IMR-90 (cell line): ENCODE results near the gene CCDC7. TPM values are rescaled to one million over a fixed set of nuclear protein-coding genes. Genes with fewer than 3 reads are reported as not detected.

Source experiments
- ATAC-seq: fragments of 200-7000 bp; cut with Tn5 transposase; 2 replicates; pipeline ENCODE4 v1.9.1; 2020; ENCODE audit warnings: low read depth, mild to moderate bottlenecking, moderate library complexity
- BruUV-seq: library from RNA; stranded (reverse); fragments of 400-500 nt; replicated peaks from 2 replicates; lab custom pipeline; 2021; lab: Mats Ljungman, UMichigan
- CTCF ChIA-PET: fragments of 300-600 bp; formaldehyde crosslinking; extraction: SDS; loops from one replicate; lab custom pipeline; 2021; ENCODE audit warnings: antibody characterized with exemption; lab: Yijun Ruan, JAX
- POLR2A ChIA-PET: fragments of 300-600 bp; sonication (Branson Sonifier 250); formaldehyde crosslinking; loops from one replicate; lab custom pipeline; 2022; ENCODE audit warnings: antibody characterized with exemption; ENCODE audit not compliant: unreplicated experiment; lab: Charles Lee
- DNase-seq: peaks from one replicate; pipeline ENCODE4 v3.0.0; 2013
- H2AFZ ChIP-seq: replicated peaks from 2 replicates; pipeline ENCODE3; 2013; ENCODE audit warnings: low read length, mild to moderate bottlenecking; ENCODE audit not compliant: poor library complexity
- H2AK5ac ChIP-seq: 2 replicates; pipeline ENCODE4 v1.6.1; 2013; ENCODE audit warnings: low read depth, low read length, inconsistent platforms
- H2AK9ac ChIP-seq: replicated peaks from 2 replicates; pipeline ENCODE3; 2013; ENCODE audit warnings: mild to moderate bottlenecking, low read depth, low read length, moderate library complexity; ENCODE audit not compliant: poor library complexity
- H2BK120ac ChIP-seq: 2 replicates; pipeline ENCODE4 v1.6.1; 2013; ENCODE audit warnings: low read depth, low read length, inconsistent platforms
- H2BK15ac ChIP-seq: 3 replicates; pipeline ENCODE4 v1.6.1; 2013; ENCODE audit warnings: low read depth, low read length, inconsistent platforms
- H2BK20ac ChIP-seq: 2 replicates; pipeline ENCODE4 v1.6.1; 2013; ENCODE audit warnings: low read depth, mild to moderate bottlenecking, inconsistent platforms, low read length, moderate library complexity
- H2BK5ac ChIP-seq: 2 replicates; pipeline ENCODE4 v1.6.1; 2013; ENCODE audit warnings: mild to moderate bottlenecking, low read depth, low read length, inconsistent platforms; ENCODE audit not compliant: poor library complexity, severe bottlenecking
- H3K14ac ChIP-seq: replicated peaks from 2 replicates; pipeline ENCODE4 v1.6.1; 2013; ENCODE audit warnings: low read depth, low read length, inconsistent platforms
- H3K18ac ChIP-seq: 2 replicates; pipeline ENCODE4 v1.6.1; 2013; ENCODE audit warnings: low read depth, low read length, control low read depth
- H3K23ac ChIP-seq: 2 replicates; pipeline ENCODE4 v1.6.1; 2013; ENCODE audit warnings: low read depth, low read length, inconsistent platforms
- H3K27ac ChIP-seq: 2 replicates; pipeline ENCODE4 v1.5.1; 2013; ENCODE audit warnings: mild to moderate bottlenecking, control low read depth, low read length; ENCODE audit not compliant: insufficient read depth
- H3K27me3 ChIP-seq: 2 replicates; pipeline ENCODE4 v1.6.1; 2013; ENCODE audit warnings: low read length; ENCODE audit not compliant: control insufficient read depth, insufficient read depth
- H3K36me3 ChIP-seq: 2 replicates; pipeline ENCODE4 v1.6.1; 2013; ENCODE audit warnings: low read length, mixed read lengths; ENCODE audit not compliant: control insufficient read depth, insufficient read depth
- H3K4ac ChIP-seq: 2 replicates; pipeline ENCODE4 v1.6.1; 2013; ENCODE audit warnings: low read depth, low read length, inconsistent platforms
- H3K4me1 ChIP-seq: 2 replicates; pipeline ENCODE4 v1.6.1; 2013; ENCODE audit warnings: low read length, mixed read lengths; ENCODE audit not compliant: control insufficient read depth, insufficient read depth
- H3K4me2 ChIP-seq: 2 replicates; pipeline ENCODE4 v1.6.1; 2013; ENCODE audit warnings: low read depth, mild to moderate bottlenecking, control low read depth, low read length, moderate library complexity
- H3K4me3 ChIP-seq: 2 replicates; pipeline ENCODE4 v1.5.1; 2013; ENCODE audit warnings: low read depth, mild to moderate bottlenecking, control low read depth, low read length, moderate library complexity; ENCODE audit not compliant: insufficient read depth
- H3K56ac ChIP-seq: 2 replicates; pipeline ENCODE4 v1.6.1; 2013; ENCODE audit warnings: low read length, inconsistent platforms; ENCODE audit not compliant: insufficient read depth; ENCODE audit errors: extremely low read depth
- H3K79me1 ChIP-seq, 2 experiments: 2 replicates each; pipeline ENCODE4 v1.6.1; 2013; ENCODE audit warnings: low read length in 2 of 2, inconsistent platforms in 1 of 2, low read depth in 1 of 2
- H3K9ac ChIP-seq: 2 replicates; pipeline ENCODE4 v1.6.1; 2013; ENCODE audit warnings: low read depth, low read length, control low read depth
- H3K9me1 ChIP-seq: 2 replicates; pipeline ENCODE4 v1.6.1; 2013; ENCODE audit warnings: low read length, inconsistent platforms; ENCODE audit not compliant: insufficient read depth
- H3K9me3 ChIP-seq: 2 replicates; pipeline ENCODE4 v1.6.1; 2013; ENCODE audit warnings: low read length; ENCODE audit not compliant: control insufficient read depth, insufficient read depth
- H4K20me1 ChIP-seq: 2 replicates; pipeline ENCODE4 v1.6.1; 2013; ENCODE audit warnings: low read length, inconsistent platforms; ENCODE audit not compliant: insufficient read depth
- H4K5ac ChIP-seq: 2 replicates; pipeline ENCODE4 v1.6.1; 2013; ENCODE audit warnings: mild to moderate bottlenecking, low read depth, low read length, control low read depth
- H4K8ac ChIP-seq, 2 experiments: 2 replicates each; pipeline ENCODE4 v1.6.1; 2013; ENCODE audit warnings: low read depth in 2 of 2, low read length in 2 of 2, control low read depth in 1 of 2, inconsistent platforms in 1 of 2
- H4K91ac ChIP-seq: 2 replicates; pipeline ENCODE4 v1.6.1; 2013; ENCODE audit warnings: low read depth, low read length, inconsistent platforms; ENCODE audit not compliant: insufficient read depth
- BHLHE40 ChIP-seq: fragments of 150-350 bp; IDR thresholded peaks from 2 replicates; pipeline ENCODE4 v1.6.1; 2016; ENCODE audit warnings: mild to moderate bottlenecking, low read depth, low read length
- CEBPB ChIP-seq: IDR thresholded peaks from 2 replicates; pipeline ENCODE4 v1.6.1; 2012; ENCODE audit warnings: low read depth, low read length, improper control_type of control experiment
- CHD1 ChIP-seq: IDR thresholded peaks from 2 replicates; pipeline ENCODE4 v1.6.1; 2012; ENCODE audit warnings: low read depth, low read length, improper control_type of control experiment
- CTCF ChIP-seq: conservative IDR thresholded peaks from 2 replicates; pipeline ENCODE4 v1.5.1; 2012; ENCODE audit warnings: mild to moderate bottlenecking, low read depth, low read length, improper control_type of control experiment
- ELK1 ChIP-seq: fragments of 150-350 bp; IDR thresholded peaks from 2 replicates; pipeline ENCODE4 v1.6.1; 2016; ENCODE audit warnings: low read depth, mild to moderate bottlenecking, low read length, moderate library complexity, borderline replicate concordance
- FOS ChIP-seq: fragments of 150-350 bp; IDR thresholded peaks from 2 replicates; pipeline ENCODE4 v1.6.1; 2016; ENCODE audit warnings: low read depth, low read length
- MAFK ChIP-seq: IDR thresholded peaks from 2 replicates; pipeline ENCODE4 v1.6.1; 2012; ENCODE audit warnings: low read depth, low read length, improper control_type of control experiment
- MAZ ChIP-seq: IDR thresholded peaks from 2 replicates; pipeline ENCODE4 v1.6.1; 2012; ENCODE audit warnings: low read depth, mild to moderate bottlenecking, low read length, improper control_type of control experiment, moderate library complexity, borderline replicate concordance
- NFE2L2 ChIP-seq: fragments of 150-350 bp; IDR thresholded peaks from 2 replicates; pipeline ENCODE4 v1.6.1; 2016; ENCODE audit warnings: low read depth, mild to moderate bottlenecking, low read length
- POLR2A ChIP-seq: IDR thresholded peaks from 2 replicates; pipeline ENCODE4 v1.6.1; 2012; ENCODE audit warnings: mild to moderate bottlenecking, low read depth, low read length
- RAD21 ChIP-seq: IDR thresholded peaks from 2 replicates; pipeline ENCODE4 v1.6.1; 2012; ENCODE audit warnings: low read length, improper control_type of control experiment
- RFX5 ChIP-seq: IDR thresholded peaks from 2 replicates; pipeline ENCODE4 v1.8.0; 2012; ENCODE audit warnings: low read depth, mild to moderate bottlenecking, low read length, moderate library complexity
- USF2 ChIP-seq: fragments of 150-350 bp; IDR thresholded peaks from 2 replicates; pipeline ENCODE4 v1.6.1; 2017; ENCODE audit warnings: mild to moderate bottlenecking, antibody characterized with exemption, low read length, low read depth
- WGBS, 2 experiments: methylation state at CpG; one replicate each; pipeline versions ENCODE4 v1.1.5 to v1.1.7; 2013; ENCODE audit warnings: missing lambda C conversion rate in 2 of 2; ENCODE audit not compliant: insufficient read length in 1 of 2; ENCODE audit errors: extremely low coverage in 2 of 2; 5-methylcytosine and 5-hydroxymethylcytosine counted together
- dilution Hi-C: fragments of 300-500 bp; cut with HindIII; formaldehyde crosslinking; loops from one replicate; pipeline ENCODE4 v1.14.3; 2018; ENCODE audit warnings: low sequenced_read_pairs; ENCODE audit not compliant: unreplicated experiment
- in situ Hi-C: fragments of 300-500 bp; cut with MboI; formaldehyde crosslinking; loops from 3 replicates; pipeline ENCODE4 v1.14.3; 2019; ENCODE audit warnings: low sequenced_read_pairs, inconsistent platforms, mixed read lengths
- intact Hi-C: fragments of 100-400 bp; cut with micrococcal nuclease; formaldehyde crosslinking; loops from 2 replicates; pipeline ENCODE4 v1.10.0; 2022
- polyA plus RNA-seq, 3 experiments: library from polyadenylated mRNA; depleted of rRNA; stranded (reverse); fragments of >200 nt; gene quantifications; 2 replicates each; pipeline ENCODE4 v1.2.3, GENCODE V29; 2012; ENCODE audit warnings: low replicate concordance in 1 of 3
- total RNA-seq: library from RNA; depleted of rRNA; stranded (reverse); fragments of >200 nt; gene quantifications from 2 replicates; pipeline ENCODE4 v1.2.3, GENCODE V29; 2012

The CCDC7 gene
- total and polyA plus RNA-seq, 2 of the 4 experiments (the other 2 are of a cell fraction): 0.74 to 4.3 TPM

- no TSS peak for BruUV-seq
- Histone ChIP-seq H3K23ac (no peak overlapping the region), H2AK9ac (no peak overlapping the region), H2AFZ (no peak overlapping the region), H4K91ac (no peak overlapping the region), H2BK120ac (no peak overlapping the region), H3K4ac (no peak overlapping the region), H2AK5ac (no peak overlapping the region), H3K9ac (no peak overlapping the region), H3K9me1 (no peaks in the 10 kb centered on the region), H3K4me3 (no peak overlapping the region), H4K5ac (no peak overlapping the region), H2BK15ac (no peak overlapping the region), H3K9me3 (peaks cover 2% of the 10 kb centered on the region; the same call in 1 of the 2 replicates), H3K36me3 (no peaks in the 10 kb centered on the region), H2BK5ac (no peak overlapping the region), H2BK20ac (no peak overlapping the region), H3K4me2 (no peak overlapping the region), H4K8ac (no peak overlapping the region), H3K18ac (no peak overlapping the region), H3K4me1 (no peaks in the 10 kb centered on the region), H3K14ac (no peak overlapping the region), H3K56ac (no peak overlapping the region), H3K27me3 (no peaks in the 10 kb centered on the region), H4K20me1 (no peaks in the 10 kb centered on the region), H3K27ac (no peak overlapping the region), H3K79me1 (no peaks in the 10 kb centered on the region)
- DNase-seq (no peak), ATAC-seq (no peak)
- ChIA-PET POLR2A (no interaction called here), CTCF (no interaction called here)
- TF ChIP-seq FOS (no peak), MAZ (no peak), ELK1 (no peak), POLR2A (no peak), CEBPB (no peak), RFX5 (no peak), MAFK (no peak), CTCF (no peak), CHD1 (no peak), NFE2L2 (no peak), USF2 (no peak), RAD21 (no peak), BHLHE40 (no peak)
- in situ Hi-C loops (no loop called here), intact Hi-C loops (no loop called here), dilution Hi-C loops (no loop called here)
- WGBS, 2 experiments: no CpG with 5 or more reads among the region's 2 CpGs
These were observed 176.5 kb downstream of the CCDC7 start for GRCh38 chr10:32622409-32622808.
